PC-9 (cell line): ENCODE data around the gene CNNM2. TPM values are rescaled to one million over a fixed set of nuclear protein-coding genes. Genes with fewer than 3 reads are reported as not detected.
"Not testable (repeated sequence)": the region's sequence is repeated elsewhere in the genome, so short reads cannot be mapped to it uniquely, and the experiment has no call there.

ENCODE experiments used
- BruUV-seq: library from RNA; stranded (reverse); fragments of 400-500 nt; replicated peaks from 2 replicates; lab custom pipeline; 2021; lab: Mats Ljungman, UMichigan
- CTCF ChIA-PET: fragments of 300-600 bp; sonication (Branson Sonifier 250); formaldehyde crosslinking; loops from one replicate; lab custom pipeline; 2022; ENCODE audit warnings: antibody characterized with exemption; lab: Charles Lee
- POLR2A ChIA-PET: fragments of 300-600 bp; sonication (Branson Sonifier 250); formaldehyde crosslinking; loops from one replicate; lab custom pipeline; 2022; ENCODE audit warnings: antibody characterized with exemption; ENCODE audit not compliant: unreplicated experiment; lab: Charles Lee
- DNase-seq, 2 experiments: peaks; one replicate each; pipeline versions ENCODE4 v3.0.0 to v3.0.0-alpha.2; 2015 to 2022; ENCODE audit warnings: mixed read lengths in 1 of 2
- H2AFZ ChIP-seq: fragments of 200-600 bp; sonication (generic); 2 replicates; pipeline ENCODE4 v1.8.1; 2017; ENCODE audit warnings: antibody characterized with exemption
- H3F3A ChIP-seq: fragments of 200-600 bp; sonication (generic); 2 replicates; pipeline ENCODE4 v1.8.1; 2017; ENCODE audit warnings: antibody characterized with exemption, mild to moderate bottlenecking, low read depth; ENCODE audit not compliant: insufficient read depth
- H3K27ac ChIP-seq: fragments of 200-600 bp; sonication (generic); 2 replicates; pipeline ENCODE4 v1.6.1; 2016; ENCODE audit warnings: mixed run types
- H3K27me3 ChIP-seq: fragments of 200-600 bp; sonication (generic); 2 replicates; pipeline ENCODE4 v1.6.1; 2016; ENCODE audit warnings: low read depth, mixed run types; ENCODE audit not compliant: insufficient read depth
- H3K36me3 ChIP-seq: fragments of 200-600 bp; sonication (generic); 2 replicates; pipeline ENCODE4 v1.6.1; 2016; ENCODE audit warnings: low read depth, mixed run types
- H3K4me1 ChIP-seq: fragments of 200-600 bp; sonication (generic); replicated peaks from 2 replicates; pipeline ENCODE4 v1.6.1; 2016; ENCODE audit warnings: mixed run types; ENCODE audit not compliant: insufficient read depth
- H3K4me2 ChIP-seq: fragments of 200-600 bp; sonication (generic); 2 replicates; pipeline ENCODE4 v1.6.1; 2017; ENCODE audit warnings: mixed run types
- H3K4me3 ChIP-seq: fragments of 200-600 bp; sonication (generic); 2 replicates; pipeline ENCODE4 v1.6.1; 2016; ENCODE audit warnings: mixed run types
- H3K79me2 ChIP-seq: fragments of 200-600 bp; sonication (generic); 2 replicates; pipeline ENCODE4 v1.6.1; 2017; ENCODE audit warnings: low read depth, mixed run types
- H3K9me2 ChIP-seq: fragments of 200-600 bp; sonication (generic); 2 replicates; pipeline ENCODE4 v1.8.1; 2017; ENCODE audit warnings: mild to moderate bottlenecking; ENCODE audit not compliant: insufficient read depth
- H3K9me3 ChIP-seq: fragments of 200-600 bp; sonication (generic); 2 replicates; pipeline ENCODE4 v1.8.1; 2016; ENCODE audit warnings: low read depth; ENCODE audit not compliant: insufficient read depth
- H4K20me1 ChIP-seq: fragments of 200-600 bp; sonication (generic); 2 replicates; pipeline ENCODE4 v1.8.1; 2017; ENCODE audit not compliant: insufficient read depth
- EZH2 ChIP-seq: fragments of 200-600 bp; sonication (generic); IDR thresholded peaks from 2 replicates; pipeline ENCODE4 v1.8.0; 2017; ENCODE audit warnings: antibody characterized with exemption, low read depth
- intact Hi-C: fragments of 100-400 bp; cut with micrococcal nuclease; formaldehyde crosslinking; loops from one replicate; pipeline ENCODE4 v1.10.0; 2022; ENCODE audit not compliant: unreplicated experiment
- total RNA-seq: library from RNA; stranded (reverse); gene quantifications from 2 replicates; pipeline ENCODE4 v1.2.3, GENCODE V29; 2021
- TF ChIP-seq, protein P1 (sequence below): fragments of 200-600 bp; sonication (generic); conservative IDR thresholded peaks from 2 replicates; pipeline ENCODE4 v1.6.1; 2017; ENCODE audit warnings: mixed run types, antibody characterized with exemption, mild to moderate bottlenecking, moderate library complexity

The CNNM2 gene
- total RNA-seq, 1 experiment from 2014 or later: 8.8 TPM

DNA sequence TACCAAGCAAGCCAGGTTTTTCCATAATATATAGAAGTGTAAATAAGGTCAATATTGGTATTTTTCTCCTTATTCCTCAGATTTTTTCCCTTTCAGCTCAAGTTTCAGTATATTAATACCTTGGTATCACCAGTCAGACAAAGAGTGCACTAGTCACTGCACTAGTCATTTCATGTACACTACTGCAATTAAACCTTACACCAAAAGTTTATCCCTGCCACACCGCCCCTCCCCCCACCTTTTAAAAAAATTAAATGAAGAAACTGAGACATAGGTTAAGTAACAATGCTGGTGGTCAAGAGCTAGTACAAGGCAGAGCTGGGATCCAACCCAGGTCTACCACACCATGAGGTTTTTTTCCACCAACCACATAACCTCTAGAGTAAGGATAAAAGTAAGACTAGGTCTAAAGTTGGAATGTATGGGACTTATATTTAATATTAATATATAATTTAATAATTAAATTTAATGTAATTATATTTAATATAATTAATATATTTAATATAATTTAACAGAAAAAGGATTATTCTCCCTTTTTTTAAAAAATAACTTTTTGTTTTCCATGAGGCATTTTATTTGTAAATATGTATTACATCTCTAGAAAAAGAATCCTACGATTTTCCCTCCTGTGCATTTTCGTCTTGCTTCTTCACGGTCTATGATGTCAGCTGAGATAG, 206.5 kb downstream of the CNNM2 start:
- Histone ChIP-seq H4K20me1 (0 out of 2 replicates have a peak, but pooled peaks cover 6% of the 10 kb centered on the region), H3K27ac (0 out of 2 replicates have a peak overlapping the region, but pooled peaks have one; percentile 6)

DNA sequence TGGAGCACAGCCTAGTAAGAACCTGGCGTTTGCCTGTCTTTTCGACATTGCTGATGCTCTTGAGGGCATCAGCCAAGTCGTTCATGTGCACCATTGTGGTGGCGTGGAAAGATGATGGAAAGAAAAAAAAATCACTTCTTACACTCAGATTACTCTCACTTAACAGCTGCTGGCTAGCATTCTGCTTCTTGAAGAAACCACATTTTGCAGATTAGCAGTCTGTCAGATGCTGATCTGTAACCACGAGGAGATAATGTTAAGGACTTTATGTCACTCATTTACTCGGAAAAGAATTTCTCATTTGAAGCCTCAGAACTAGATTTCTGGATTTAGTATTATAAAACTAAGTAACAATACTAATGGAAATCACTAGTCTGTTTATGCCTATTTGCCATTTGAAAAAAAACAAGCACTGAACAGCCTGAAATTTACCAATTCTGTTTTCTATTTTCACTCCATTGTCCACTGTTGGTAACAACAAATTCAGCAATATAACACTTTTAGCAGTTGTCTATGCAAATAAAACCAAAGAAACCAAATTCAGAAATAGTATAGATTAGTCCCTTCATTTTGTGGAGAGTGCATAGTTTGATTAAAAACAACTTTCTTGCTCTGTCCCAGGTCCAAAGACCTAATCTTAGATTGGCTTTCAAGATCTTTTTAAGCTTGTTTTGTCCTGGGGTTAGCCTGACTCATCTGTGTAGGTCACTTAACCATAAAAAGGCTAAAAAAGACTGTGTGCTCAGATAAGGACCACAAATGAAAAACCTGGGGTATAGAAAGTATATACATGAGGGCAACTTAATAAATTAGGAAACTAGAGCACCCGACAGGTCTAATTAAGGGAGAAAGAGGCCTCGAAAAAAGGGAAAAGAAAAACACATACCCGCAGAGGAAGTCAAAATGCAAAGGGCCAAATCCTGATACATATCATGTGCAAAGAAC, 207.5 kb downstream of the CNNM2 start:
- no peak overlapping the region for H3K4me3 ChIP-seq
- DNase-seq: no peak
- intact Hi-C loops: no loop called here
- H3K4me1 ChIP-seq: no peaks in the 10 kb centered on the region
- 0 out of 2 replicates have a peak overlapping the region, but pooled peaks have one; percentile 12 for H3K27ac ChIP-seq
- H2AFZ ChIP-seq: no peak overlapping the region
- H3K36me3 ChIP-seq: peaks cover 4% of the 10 kb centered on the region; the same call in 1 of the 2 replicates
- H3K9me2 ChIP-seq: no peaks in the 10 kb centered on the region
- no peaks in the 10 kb centered on the region for H4K20me1 ChIP-seq
- no peaks in the 10 kb centered on the region for H3K9me3 ChIP-seq
- no TSS peak for BruUV-seq
- no peak for TF ChIP-seq EZH2
- TF ChIP-seq, protein P1, sequence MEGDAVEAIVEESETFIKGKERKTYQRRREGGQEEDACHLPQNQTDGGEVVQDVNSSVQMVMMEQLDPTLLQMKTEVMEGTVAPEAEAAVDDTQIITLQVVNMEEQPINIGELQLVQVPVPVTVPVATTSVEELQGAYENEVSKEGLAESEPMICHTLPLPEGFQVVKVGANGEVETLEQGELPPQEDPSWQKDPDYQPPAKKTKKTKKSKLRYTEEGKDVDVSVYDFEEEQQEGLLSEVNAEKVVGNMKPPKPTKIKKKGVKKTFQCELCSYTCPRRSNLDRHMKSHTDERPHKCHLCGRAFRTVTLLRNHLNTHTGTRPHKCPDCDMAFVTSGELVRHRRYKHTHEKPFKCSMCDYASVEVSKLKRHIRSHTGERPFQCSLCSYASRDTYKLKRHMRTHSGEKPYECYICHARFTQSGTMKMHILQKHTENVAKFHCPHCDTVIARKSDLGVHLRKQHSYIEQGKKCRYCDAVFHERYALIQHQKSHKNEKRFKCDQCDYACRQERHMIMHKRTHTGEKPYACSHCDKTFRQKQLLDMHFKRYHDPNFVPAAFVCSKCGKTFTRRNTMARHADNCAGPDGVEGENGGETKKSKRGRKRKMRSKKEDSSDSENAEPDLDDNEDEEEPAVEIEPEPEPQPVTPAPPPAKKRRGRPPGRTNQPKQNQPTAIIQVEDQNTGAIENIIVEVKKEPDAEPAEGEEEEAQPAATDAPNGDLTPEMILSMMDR: no peak
- H3K79me2 ChIP-seq: peaks cover 13% of the 10 kb centered on the region; the same call in 1 of the 2 replicates
- H3K4me2 ChIP-seq: no peak overlapping the region
- no peaks in the 10 kb centered on the region for H3K27me3 ChIP-seq
- CTCF ChIA-PET: interaction anchor here (0.6 kb wide), 1 partner anchor 190 kb away, joined by 4 read pairs; no protein-coding TSS in a partner anchor
- POLR2A ChIA-PET: no interaction called here
- H3F3A ChIP-seq: peaks cover 4% of the 10 kb centered on the region; the same call in 1 of the 2 replicates

More for the DNA sequence above, 206.5 kb downstream of the CNNM2 start:
- no peaks in the 10 kb centered on the region for H3K27me3 ChIP-seq
- no peaks in the 10 kb centered on the region for H3K9me3 ChIP-seq
- intact Hi-C loops: no loop called here
- H3K79me2 ChIP-seq: peaks cover 15% of the 10 kb centered on the region; the same call in 1 of the 2 replicates
- no peak overlapping the region for H3K4me3 ChIP-seq
- CTCF ChIA-PET: interaction anchor here (0.5 kb wide), 1 partner anchor 117 kb away, joined by 8 read pairs; no protein-coding TSS in a partner anchor
- H3K9me2 ChIP-seq: no peaks in the 10 kb centered on the region
- H3K4me2 ChIP-seq: no peak overlapping the region
- H2AFZ ChIP-seq: no peak overlapping the region
- BruUV-seq: no TSS peak
- TF ChIP-seq, protein P1: no peak
- TF ChIP-seq EZH2: no peak
- DNase-seq: no peak
- POLR2A ChIA-PET: interaction anchor here (0.5 to 0.8 kb wide), 4 partner anchors 45 to 997 kb away, joined by 4 to 11 read pairs (median 7); partner anchors contain the start of gene SFR1
- H3F3A ChIP-seq: peaks cover 4% of the 10 kb centered on the region; the same call in 1 of the 2 replicates
- H3K36me3 ChIP-seq: peaks cover 4% of the 10 kb centered on the region; the same call in 1 of the 2 replicates
- H3K4me1 ChIP-seq: no peaks in the 10 kb centered on the region

DNA sequence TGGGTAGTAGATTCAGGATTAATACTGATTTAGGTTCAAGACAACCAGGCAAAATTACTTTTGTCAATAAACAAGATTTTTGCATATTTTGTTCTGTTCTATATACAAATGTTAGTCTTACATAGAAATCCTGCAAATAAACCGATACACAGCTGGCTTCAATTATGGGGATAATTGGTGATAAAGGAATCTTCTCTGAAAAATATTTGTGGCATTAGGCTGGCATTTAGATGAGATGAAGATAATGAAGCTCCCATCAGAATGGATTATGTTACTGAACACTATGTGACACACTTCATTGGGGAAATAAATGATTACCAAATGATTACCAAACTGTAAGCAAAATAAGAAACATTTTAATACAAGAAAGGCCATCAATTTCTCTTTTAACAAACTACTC, 209.1 kb downstream of the CNNM2 start:
- TF ChIP-seq, protein P1: no peak
- TF ChIP-seq EZH2: no peak
- Histone ChIP-seq H3K9me2 (no peaks in the 10 kb centered on the region), H3F3A (peaks cover 2% of the 10 kb centered on the region; the same call in 1 of the 2 replicates), H3K79me2 (peaks cover 21% of the 10 kb centered on the region; the same call in 1 of the 2 replicates), H3K36me3 (peaks cover 4% of the 10 kb centered on the region; the same call in 1 of the 2 replicates), H3K4me2 (no peak overlapping the region), H4K20me1 (no peaks in the 10 kb centered on the region), H2AFZ (no peak overlapping the region), H3K4me1 (no peaks in the 10 kb centered on the region), H3K27ac (0 out of 2 replicates have a peak overlapping the region, but pooled peaks have one; percentile 26), H3K9me3 (no peaks in the 10 kb centered on the region), H3K4me3 (no peak overlapping the region), H3K27me3 (no peaks in the 10 kb centered on the region)
- intact Hi-C loops: no loop called here
- DNase-seq: no peak
- ChIA-PET POLR2A (interaction anchor here (0.7 kb wide), 1 partner anchor 102 kb away, joined by 7 read pairs; no protein-coding TSS in a partner anchor), CTCF (no interaction called here)
- BruUV-seq: no TSS peak

DNA sequence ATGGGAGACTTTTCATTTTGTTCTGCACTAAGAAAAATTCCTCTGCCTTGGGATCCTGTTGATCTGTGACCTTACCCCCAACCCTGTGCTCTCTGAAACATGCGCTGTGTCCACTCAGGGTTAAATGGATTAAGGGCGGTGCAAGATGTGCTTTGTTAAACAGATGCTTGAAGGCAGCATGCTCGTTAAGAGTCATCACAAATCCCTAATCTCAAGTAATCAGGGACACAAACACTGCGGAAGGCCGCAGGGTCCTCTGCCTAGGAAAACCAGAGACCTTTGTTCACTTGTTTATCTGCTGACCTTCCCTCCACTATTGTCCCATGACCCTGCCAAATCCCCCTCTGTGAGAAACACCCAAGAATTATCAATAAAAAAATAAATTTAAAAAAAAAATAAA, 212.1 kb downstream of the CNNM2 start:
- DNase-seq, CTCF ChIA-PET, H3K9me2 ChIP-seq, H3K27me3 ChIP-seq, intact Hi-C loops, BruUV-seq, H3K4me1 ChIP-seq, H2AFZ ChIP-seq, POLR2A ChIA-PET, H3K4me3 ChIP-seq, H4K20me1 ChIP-seq, H3K4me2 ChIP-seq, H3K9me3 ChIP-seq, H3K27ac ChIP-seq: not testable (repeated sequence)
- H3F3A ChIP-seq: peaks cover 18% of the 10 kb centered on the region; the same call in 1 of the 2 replicates
- H3K36me3 ChIP-seq: peaks cover 11% of the 10 kb centered on the region; the same call in 1 of the 2 replicates
- H3K79me2 ChIP-seq: 0 out of 2 replicates have a peak, but pooled peaks cover 13% of the 10 kb centered on the region
